HCT116 (cell line): ENCODE measurements around the gene GALNT16. TPM values are rescaled to one million over a fixed set of nuclear protein-coding genes. Genes with fewer than 3 reads are reported as not detected.

ENCODE experiments used
- ATAC-seq: fragments of 200-7000 bp; cut with Tn5 transposase; 2 replicates; pipeline ENCODE4 v1.9.1; 2020; ENCODE audit warnings: mild to moderate bottlenecking, moderate library complexity
- BruUV-seq: library from RNA; stranded (reverse); fragments of 400-500 nt; replicated peaks from 2 replicates; lab custom pipeline; 2021; lab: Mats Ljungman, UMichigan
- CTCF ChIA-PET: fragments of 300-600 bp; sonication (Branson Sonifier 250); formaldehyde crosslinking; loops from one replicate; lab custom pipeline; 2021; ENCODE audit warnings: antibody characterized with exemption; lab: Charles Lee
- POLR2A ChIA-PET: fragments of 300-600, 350-600 bp; sonication (Branson Sonifier 250); formaldehyde crosslinking; loops from one replicate; lab custom pipeline; 2021; ENCODE audit warnings: antibody characterized with exemption; lab: Charles Lee
- RAD21 ChIA-PET, 2 experiments: fragments of 300-600 bp; sonication (Branson Sonifier 250); formaldehyde crosslinking; loops; one replicate each; lab custom pipeline; 2023; ENCODE audit warnings: low total read pairs in 2 of 2; ENCODE audit not compliant: uncharacterized antibody in 2 of 2, unreplicated experiment in 2 of 2, low non-redundant PET in 1 of 2; lab: Charles Lee
- DNase-seq: peaks from one replicate; pipeline ENCODE4 v3.0.0-alpha.2; 2010; ENCODE audit warnings: low read depth, low spot score
- H2AFZ ChIP-seq: fragments of 200-600 bp; shearing (Covaris generic), sonication (generic); 2 replicates; pipeline ENCODE4 v1.6.1; 2017; ENCODE audit warnings: low read depth, mixed run types, mixed read lengths, antibody characterized with exemption, low read length; ENCODE audit not compliant: poor library complexity, severe bottlenecking
- H3K27ac ChIP-seq: 2 replicates; pipeline ENCODE4 v1.5.1; 2012; ENCODE audit warnings: low read depth, low read length
- H3K27me3 ChIP-seq: fragments of 200-600 bp; sonication (generic); 2 replicates; pipeline ENCODE4 v1.6.1; 2016; ENCODE audit warnings: mixed run types, low read length, mixed read lengths; ENCODE audit not compliant: insufficient read depth
- H3K36me3 ChIP-seq, 2 experiments: fragments of 200-500 bp in 1 of 2; fragments of 200-600 bp in 1 of 2; sonication (Bioruptor generic) in 1 of 2; sonication (generic) in 1 of 2; 2 replicates each; pipeline versions ENCODE4 v1.5.1 to v1.6.1; 2014 to 2016; ENCODE audit warnings: low read length in 2 of 2, inconsistent platforms in 1 of 2, mixed read lengths in 1 of 2, mixed run types in 1 of 2; ENCODE audit not compliant: insufficient read depth in 2 of 2, control insufficient read depth in 1 of 2
- H3K4me1 ChIP-seq, 2 experiments: fragments of 200-600 bp in 1 of 2; sonication (generic) in 1 of 2; 2 replicates each; pipeline versions ENCODE4 v1.5.1 to v1.6.1; 2012 to 2017; ENCODE audit warnings: low read length in 2 of 2, inconsistent platforms in 1 of 2, mild to moderate bottlenecking in 1 of 2, mixed read lengths in 1 of 2, mixed run types in 1 of 2, moderate library complexity in 1 of 2; ENCODE audit not compliant: insufficient read depth in 2 of 2, control insufficient read depth in 1 of 2
- H3K4me2 ChIP-seq: fragments of 200-600 bp; sonication (generic); 2 replicates; pipeline ENCODE4 v1.6.1; 2017; ENCODE audit warnings: mixed run types, low read length, mixed read lengths
- H3K4me3 ChIP-seq, 2 experiments: fragments of 200-600 bp in 1 of 2; sonication (generic) in 1 of 2; replicated peaks in 1 of 2; 2 replicates each; pipeline ENCODE4 v1.5.1; 2011 to 2016; ENCODE audit warnings: low read length in 2 of 2, control low read depth in 1 of 2, low read depth in 1 of 2, mild to moderate bottlenecking in 1 of 2, mixed read lengths in 1 of 2, mixed run types in 1 of 2
- H3K79me2 ChIP-seq: fragments of 200-600 bp; sonication (generic); 2 replicates; pipeline ENCODE4 v1.6.1; 2017; ENCODE audit warnings: mild to moderate bottlenecking, mixed run types, low read length, moderate library complexity, mixed read lengths; ENCODE audit not compliant: insufficient read depth
- H3K9ac ChIP-seq: fragments of 200-600 bp; sonication (generic); 2 replicates; pipeline ENCODE4 v1.6.1; 2016; ENCODE audit warnings: low read length, mixed read lengths
- H3K9me2 ChIP-seq: fragments of 200-600 bp; sonication (generic), shearing (Covaris generic); 2 replicates; pipeline ENCODE4 v1.6.1; 2017; ENCODE audit warnings: mixed run types, mild to moderate bottlenecking, moderate library complexity; ENCODE audit not compliant: insufficient read depth
- H3K9me3 ChIP-seq, 2 experiments: fragments of 200-500 bp in 1 of 2; fragments of 200-600 bp in 1 of 2; sonication (Bioruptor generic) in 1 of 2; sonication (generic) in 1 of 2; 2 replicates each; pipeline ENCODE4 v1.6.1; 2014 to 2017; ENCODE audit warnings: low read length in 2 of 2, mixed read lengths in 2 of 2, inconsistent platforms in 1 of 2, low read depth in 1 of 2, mild to moderate bottlenecking in 1 of 2, mixed run types in 1 of 2, moderate library complexity in 1 of 2; ENCODE audit not compliant: control insufficient read depth in 1 of 2, insufficient read depth in 1 of 2
- H4K20me1 ChIP-seq: fragments of 200-600 bp; sonication (generic), shearing (Covaris generic); 2 replicates; pipeline ENCODE4 v1.6.1; 2017; ENCODE audit warnings: mixed run types, mild to moderate bottlenecking, moderate library complexity; ENCODE audit not compliant: insufficient read depth
- CEBPB ChIP-seq: IDR thresholded peaks from 2 replicates; pipeline ENCODE4 v1.6.1; 2012; ENCODE audit warnings: low read depth
- EGR1 ChIP-seq: IDR thresholded peaks from 2 replicates; pipeline ENCODE4 v1.6.1; 2012; ENCODE audit warnings: low read depth
- ELF1 ChIP-seq: IDR thresholded peaks from 2 replicates; pipeline ENCODE4 v1.6.1; 2012; ENCODE audit warnings: low read depth, borderline replicate concordance
- EZH2 ChIP-seq: fragments of 200-600 bp; sonication (generic); IDR thresholded peaks from 2 replicates; pipeline ENCODE4 v1.6.1; 2017; ENCODE audit warnings: antibody characterized with exemption, mixed run types
- EZH2phosphoT487 ChIP-seq: fragments of 200-600 bp; IDR thresholded peaks from 2 replicates; pipeline ENCODE4 v1.6.1; 2018; ENCODE audit warnings: antibody characterized with exemption, borderline replicate concordance
- JUND ChIP-seq: IDR thresholded peaks from 2 replicates; pipeline ENCODE4 v1.6.1; 2012
- POLR2A ChIP-seq: IDR thresholded peaks from 2 replicates; pipeline ENCODE4 v1.7.0; 2011; ENCODE audit warnings: borderline replicate concordance; ENCODE audit not compliant: insufficient read depth, insufficient read length; ENCODE audit errors: extremely low read depth
- POLR2AphosphoS5 ChIP-seq: IDR thresholded peaks from 2 replicates; pipeline ENCODE4 v1.6.1; 2011; ENCODE audit warnings: mild to moderate bottlenecking, low read depth, low read length, moderate library complexity
- SP1 ChIP-seq: IDR thresholded peaks from 2 replicates; pipeline ENCODE4 v1.6.1; 2012; ENCODE audit warnings: low read depth
- SRF ChIP-seq: IDR thresholded peaks from 2 replicates; pipeline ENCODE4 v1.6.1; 2012; ENCODE audit warnings: low read depth
- ZBTB33 ChIP-seq: IDR thresholded peaks from 2 replicates; pipeline ENCODE4 v1.6.1; 2011; ENCODE audit warnings: mild to moderate bottlenecking, low read length, moderate library complexity; ENCODE audit not compliant: insufficient replicate concordance; ENCODE audit errors: extremely low read depth
- ZFX ChIP-seq: fragments of 450-650 bp; IDR thresholded peaks from 2 replicates; pipeline ENCODE4 v1.6.1; 2017
- ZNF274 ChIP-seq: fragments of 200-500 bp; sonication (Bioruptor generic); IDR thresholded peaks from 2 replicates; pipeline ENCODE4 v1.6.1; 2014; ENCODE audit warnings: mild to moderate bottlenecking, low read depth, low read length, inconsistent platforms
- intact Hi-C: fragments of 100-400 bp; cut with micrococcal nuclease; formaldehyde crosslinking; loops from 2 replicates; pipeline ENCODE4 v1.10.0; 2022
- total RNA-seq: library from RNA; stranded (reverse); gene quantifications from one replicate; pipeline ENCODE4 v1.2.1, GENCODE V29; 2021; ENCODE audit not compliant: unreplicated experiment
- TF ChIP-seq, protein P1 (sequence below), 3 experiments: fragments of 200-600 bp in 1 of 3; sonication (generic) in 1 of 3; IDR thresholded peaks in 2 of 3; conservative IDR thresholded peaks in 1 of 3; 2 replicates each; pipeline ENCODE4 v1.5.1; 2012 to 2017; ENCODE audit warnings: low read depth in 2 of 3, low read length in 2 of 3, antibody characterized with exemption in 1 of 3, borderline replicate concordance in 1 of 3, control low read depth in 1 of 3, mild to moderate bottlenecking in 1 of 3, mixed read lengths in 1 of 3, mixed run types in 1 of 3, moderate library complexity in 1 of 3; ENCODE audit not compliant: insufficient read depth in 1 of 3

The GALNT16 gene
- total RNA-seq, 1 experiment from 2014 or later = 0.32 TPM

DNA sequence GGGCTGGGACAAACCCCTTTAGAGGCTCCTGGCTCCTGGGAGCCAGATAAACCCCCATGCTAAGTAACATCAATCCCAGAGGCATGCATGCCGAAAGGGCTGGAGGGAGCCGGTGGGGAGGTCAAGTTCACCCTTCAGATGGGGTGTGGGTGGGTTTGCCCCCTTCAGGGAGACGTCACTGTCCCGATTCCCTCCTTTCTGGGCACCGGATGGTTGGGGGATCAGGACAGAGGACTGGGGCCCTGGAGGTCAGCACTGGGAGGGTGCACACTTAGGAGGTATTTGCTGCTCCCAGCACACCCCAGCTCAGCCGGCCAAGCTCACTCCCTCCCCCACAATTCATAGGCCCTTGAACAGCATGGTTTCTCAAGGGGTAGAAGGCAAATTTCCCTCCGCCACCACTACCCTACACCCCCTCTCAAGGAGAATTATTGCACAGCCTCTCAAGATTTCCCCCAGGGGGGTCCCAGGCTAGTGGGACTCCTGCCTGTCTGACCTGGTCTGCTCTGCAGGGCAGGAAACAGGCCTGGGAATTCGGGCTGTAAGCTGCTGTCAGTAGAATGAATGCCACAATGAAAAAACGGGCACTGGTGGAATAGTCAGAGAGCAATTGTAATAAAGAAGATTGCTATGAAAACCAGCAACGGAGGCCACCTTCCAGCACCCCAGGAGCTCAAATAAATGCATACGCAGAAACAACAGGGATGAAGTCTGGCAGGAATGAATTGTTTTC, 63.5 kb downstream of the GALNT16 start:
- DNase-seq = no peak
- TF ChIP-seq ZNF274 (no peak), ZFX (no peak), SP1 (no peak), EGR1 (no peak), CEBPB (no peak), POLR2AphosphoS5 (no peak), ZBTB33 (no peak), JUND (no peak), EZH2 (no peak), ELF1 (no peak), POLR2A (no peak), EZH2phosphoT487 (no peak), SRF (no peak)
- TF ChIP-seq, protein P1, sequence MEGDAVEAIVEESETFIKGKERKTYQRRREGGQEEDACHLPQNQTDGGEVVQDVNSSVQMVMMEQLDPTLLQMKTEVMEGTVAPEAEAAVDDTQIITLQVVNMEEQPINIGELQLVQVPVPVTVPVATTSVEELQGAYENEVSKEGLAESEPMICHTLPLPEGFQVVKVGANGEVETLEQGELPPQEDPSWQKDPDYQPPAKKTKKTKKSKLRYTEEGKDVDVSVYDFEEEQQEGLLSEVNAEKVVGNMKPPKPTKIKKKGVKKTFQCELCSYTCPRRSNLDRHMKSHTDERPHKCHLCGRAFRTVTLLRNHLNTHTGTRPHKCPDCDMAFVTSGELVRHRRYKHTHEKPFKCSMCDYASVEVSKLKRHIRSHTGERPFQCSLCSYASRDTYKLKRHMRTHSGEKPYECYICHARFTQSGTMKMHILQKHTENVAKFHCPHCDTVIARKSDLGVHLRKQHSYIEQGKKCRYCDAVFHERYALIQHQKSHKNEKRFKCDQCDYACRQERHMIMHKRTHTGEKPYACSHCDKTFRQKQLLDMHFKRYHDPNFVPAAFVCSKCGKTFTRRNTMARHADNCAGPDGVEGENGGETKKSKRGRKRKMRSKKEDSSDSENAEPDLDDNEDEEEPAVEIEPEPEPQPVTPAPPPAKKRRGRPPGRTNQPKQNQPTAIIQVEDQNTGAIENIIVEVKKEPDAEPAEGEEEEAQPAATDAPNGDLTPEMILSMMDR (IDR thresholded peaks at IDR 0.05 in 2 of 3, conservative IDR thresholded peaks at IDR 0.05 in 1 of 3; ENCODE audit: borderline replicate concordance in 1 of 3, insufficient read depth in 1 of 3, low read depth in 2 of 3, low read length in 2 of 3) = no peak
- Histone ChIP-seq H3K9me2 (no peaks in the 10 kb centered on the region), H3K79me2 (no peaks in the 10 kb centered on the region), H3K27me3 (no peaks in the 10 kb centered on the region), H2AFZ (no peak overlapping the region), H3K9ac (no peak overlapping the region), H3K27ac (no peak overlapping the region), H3K9me3 (no peaks in the 10 kb centered on the region), H3K36me3 (no peaks in the 10 kb centered on the region), H3K4me3 (no peak overlapping the region), H3K4me2 (no peak overlapping the region), H3K4me1 (no peaks in the 10 kb centered on the region), H4K20me1 (no peaks in the 10 kb centered on the region)
- intact Hi-C loops = no loop called here
- RAD21 ChIA-PET = no interaction called here
- no TSS peak for BruUV-seq
- no peak for ATAC-seq
- CTCF ChIA-PET = no interaction called here
- POLR2A ChIA-PET = no interaction called here
